ENCODE results near the gene COMMD9.

- TF ChIP-seq, protein P1, sequence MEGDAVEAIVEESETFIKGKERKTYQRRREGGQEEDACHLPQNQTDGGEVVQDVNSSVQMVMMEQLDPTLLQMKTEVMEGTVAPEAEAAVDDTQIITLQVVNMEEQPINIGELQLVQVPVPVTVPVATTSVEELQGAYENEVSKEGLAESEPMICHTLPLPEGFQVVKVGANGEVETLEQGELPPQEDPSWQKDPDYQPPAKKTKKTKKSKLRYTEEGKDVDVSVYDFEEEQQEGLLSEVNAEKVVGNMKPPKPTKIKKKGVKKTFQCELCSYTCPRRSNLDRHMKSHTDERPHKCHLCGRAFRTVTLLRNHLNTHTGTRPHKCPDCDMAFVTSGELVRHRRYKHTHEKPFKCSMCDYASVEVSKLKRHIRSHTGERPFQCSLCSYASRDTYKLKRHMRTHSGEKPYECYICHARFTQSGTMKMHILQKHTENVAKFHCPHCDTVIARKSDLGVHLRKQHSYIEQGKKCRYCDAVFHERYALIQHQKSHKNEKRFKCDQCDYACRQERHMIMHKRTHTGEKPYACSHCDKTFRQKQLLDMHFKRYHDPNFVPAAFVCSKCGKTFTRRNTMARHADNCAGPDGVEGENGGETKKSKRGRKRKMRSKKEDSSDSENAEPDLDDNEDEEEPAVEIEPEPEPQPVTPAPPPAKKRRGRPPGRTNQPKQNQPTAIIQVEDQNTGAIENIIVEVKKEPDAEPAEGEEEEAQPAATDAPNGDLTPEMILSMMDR (IDR thresholded peaks at IDR 0.05 in 2 of 3, conservative IDR thresholded peaks at IDR 0.05 in 1 of 3; ENCODE audit: control insufficient read depth in 2 of 3, extremely low read depth in 1 of 3, insufficient read depth in 1 of 3, low read depth in 3 of 3, low read length in 3 of 3): no peak
- TF ChIP-seq IKZF1 (conservative IDR thresholded peaks at IDR 0.05) (no peak), FOS (IDR thresholded peaks at IDR 0.05; ENCODE audit: borderline replicate concordance, extremely low read depth, insufficient read length) (no peak), POLR2A (IDR thresholded peaks at IDR 0.05; ENCODE audit: low read depth, low read length) (no peak), MAX (IDR thresholded peaks at IDR 0.05; ENCODE audit: low read depth, low read length) (no peak), CREM (IDR thresholded peaks at IDR 0.05; ENCODE audit: low read depth) (no peak), MXI1 (IDR thresholded peaks at IDR 0.05; ENCODE audit: low read depth, low read length) (no peak), MYC (IDR thresholded peaks at IDR 0.05; ENCODE audit: insufficient read depth, insufficient read length, insufficient replicate concordance, low read length, severe bottlenecking) (no peak), POLR2AphosphoS2 (IDR thresholded peaks at IDR 0.05; ENCODE audit: low read depth, low read length) (no peak), NFXL1 (IDR thresholded peaks at IDR 0.05; ENCODE audit: borderline replicate concordance) (no peak), RAD21 (IDR thresholded peaks at IDR 0.05; ENCODE audit: insufficient read depth, low read depth, low read length) (no peak)
These were observed 20.6 kb upstream of the COMMD9 start for GRCh38 chr11:36309779-36310178.
